ENCODE data around the gene SLC25A21. TPM values are rescaled to one million over a fixed set of nuclear protein-coding genes. Genes with fewer than 3 reads are reported as not detected.

The SLC25A21 gene
- total and polyA plus RNA-seq, 2 donors (not counting 1 experiment from before 2014, with no cell fraction given) = 0.50 to 0.62 TPM

DNA sequence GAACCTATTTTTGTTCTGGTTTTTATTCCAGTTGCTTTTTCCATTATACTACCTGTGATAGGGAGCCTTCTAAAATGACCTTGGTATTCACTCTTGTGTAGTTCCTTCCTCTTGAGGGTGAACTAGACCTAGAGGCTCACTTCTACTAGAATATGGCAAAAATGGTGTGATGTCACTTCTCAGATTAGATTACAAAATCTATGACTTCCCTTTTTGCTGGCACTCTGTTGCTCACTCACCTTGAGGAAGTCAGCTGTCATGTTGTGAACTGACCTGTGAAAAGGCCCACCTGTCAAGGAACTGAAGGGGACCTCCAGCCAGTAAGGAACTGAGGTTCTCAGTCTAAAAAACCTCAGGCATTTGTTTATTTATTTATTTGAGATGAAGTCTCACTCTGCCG lies 31.0 kb upstream of the SLC25A21 start:
- no peak for TF ChIP-seq EZH2 (IDR thresholded peaks at IDR 0.05; ENCODE audit: low read length, missing control alignments)
- TF ChIP-seq, protein P1, sequence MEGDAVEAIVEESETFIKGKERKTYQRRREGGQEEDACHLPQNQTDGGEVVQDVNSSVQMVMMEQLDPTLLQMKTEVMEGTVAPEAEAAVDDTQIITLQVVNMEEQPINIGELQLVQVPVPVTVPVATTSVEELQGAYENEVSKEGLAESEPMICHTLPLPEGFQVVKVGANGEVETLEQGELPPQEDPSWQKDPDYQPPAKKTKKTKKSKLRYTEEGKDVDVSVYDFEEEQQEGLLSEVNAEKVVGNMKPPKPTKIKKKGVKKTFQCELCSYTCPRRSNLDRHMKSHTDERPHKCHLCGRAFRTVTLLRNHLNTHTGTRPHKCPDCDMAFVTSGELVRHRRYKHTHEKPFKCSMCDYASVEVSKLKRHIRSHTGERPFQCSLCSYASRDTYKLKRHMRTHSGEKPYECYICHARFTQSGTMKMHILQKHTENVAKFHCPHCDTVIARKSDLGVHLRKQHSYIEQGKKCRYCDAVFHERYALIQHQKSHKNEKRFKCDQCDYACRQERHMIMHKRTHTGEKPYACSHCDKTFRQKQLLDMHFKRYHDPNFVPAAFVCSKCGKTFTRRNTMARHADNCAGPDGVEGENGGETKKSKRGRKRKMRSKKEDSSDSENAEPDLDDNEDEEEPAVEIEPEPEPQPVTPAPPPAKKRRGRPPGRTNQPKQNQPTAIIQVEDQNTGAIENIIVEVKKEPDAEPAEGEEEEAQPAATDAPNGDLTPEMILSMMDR (conservative IDR thresholded peaks at IDR 0.05 in 1 of 2, IDR thresholded peaks at IDR 0.05 in 1 of 2; ENCODE audit: low read depth in 1 of 2, low read length in 2 of 2) = no peak
- no peak overlapping the region for H3K4me3 ChIP-seq (replicated peaks in 1 of 4; ENCODE audit: control extremely low read depth in 1 of 4, insufficient read depth in 1 of 4, low read depth in 3 of 4, low read length in 4 of 4)
- no peak overlapping the region for H2AFZ ChIP-seq (ENCODE audit: low read length)

DNA sequence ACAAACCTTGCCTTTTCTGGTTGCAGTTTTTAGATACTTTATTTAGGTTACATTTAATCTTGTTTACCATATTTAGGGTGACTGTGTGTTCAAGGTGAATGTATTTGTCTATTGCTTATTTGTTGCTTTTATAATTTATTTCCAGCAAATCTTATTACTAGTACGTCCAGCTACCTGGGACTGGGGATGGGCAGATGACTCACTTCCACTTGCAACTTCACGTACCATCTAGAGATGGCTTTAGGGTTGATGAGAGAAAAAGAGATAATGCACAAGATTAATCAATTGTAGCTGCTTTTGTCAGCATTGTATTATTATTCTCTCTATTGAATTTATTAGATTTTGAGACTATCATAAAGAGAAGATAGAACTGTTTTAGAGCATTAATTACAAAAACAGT lies 30.4 kb upstream of the SLC25A21 start:
- Histone ChIP-seq H4K20me1 (ENCODE audit: control insufficient read depth, extremely low read depth, insufficient read depth, low read length) (no peaks in the 10 kb centered on the region), H3K9me3 (ENCODE audit: control insufficient read depth, insufficient read depth, low read depth, low read length) (no peaks in the 10 kb centered on the region), H3K27ac (ENCODE audit: insufficient read depth, low read length) (no peak overlapping the region), H3K9ac (ENCODE audit: insufficient read depth, low read length) (no peak overlapping the region), H3K27me3 (ENCODE audit: control insufficient read depth, insufficient read depth, low read length) (no peaks in the 10 kb centered on the region), H2AFZ (ENCODE audit: low read length) (no peak overlapping the region), H3K36me3 (ENCODE audit: control insufficient read depth, insufficient read depth, low read length) (no peaks in the 10 kb centered on the region), H3K4me3 (replicated peaks in 1 of 4; ENCODE audit: control extremely low read depth in 1 of 4, insufficient read depth in 1 of 4, low read depth in 3 of 4, low read length in 4 of 4) (no peak overlapping the region), H3K79me2 (ENCODE audit: control insufficient read depth, insufficient read depth, low read length) (no peaks in the 10 kb centered on the region), H3K4me2 (ENCODE audit: extremely low read depth, insufficient read depth, low read length) (no peak overlapping the region), H3K4me1 (ENCODE audit: control insufficient read depth, extremely low read depth, insufficient read depth, low read length) (no peaks in the 10 kb centered on the region)
- TF ChIP-seq EZH2 (IDR thresholded peaks at IDR 0.05; ENCODE audit: low read length, missing control alignments) = no peak
- TF ChIP-seq, protein P1 (conservative IDR thresholded peaks at IDR 0.05 in 1 of 2, IDR thresholded peaks at IDR 0.05 in 1 of 2; ENCODE audit: low read depth in 1 of 2, low read length in 2 of 2) = no peak
- no peak for DNase-seq (ENCODE audit: low read depth in 2 of 2)

More for the DNA sequence above, 31.0 kb upstream of the SLC25A21 start:
- Histone ChIP-seq H3K9ac (ENCODE audit: insufficient read depth, low read length) (no peak overlapping the region), H3K27ac (ENCODE audit: insufficient read depth, low read length) (no peak overlapping the region), H3K9me3 (ENCODE audit: control insufficient read depth, insufficient read depth, low read depth, low read length) (no peaks in the 10 kb centered on the region), H3K36me3 (ENCODE audit: control insufficient read depth, insufficient read depth, low read length) (no peaks in the 10 kb centered on the region), H3K4me2 (ENCODE audit: extremely low read depth, insufficient read depth, low read length) (no peak overlapping the region), H3K27me3 (ENCODE audit: control insufficient read depth, insufficient read depth, low read length) (no peaks in the 10 kb centered on the region), H3K4me1 (ENCODE audit: control insufficient read depth, extremely low read depth, insufficient read depth, low read length) (no peaks in the 10 kb centered on the region), H4K20me1 (ENCODE audit: control insufficient read depth, extremely low read depth, insufficient read depth, low read length) (no peaks in the 10 kb centered on the region), H3K79me2 (ENCODE audit: control insufficient read depth, insufficient read depth, low read length) (no peaks in the 10 kb centered on the region)
- DNase-seq (ENCODE audit: low read depth in 2 of 2) = no peak

DNA sequence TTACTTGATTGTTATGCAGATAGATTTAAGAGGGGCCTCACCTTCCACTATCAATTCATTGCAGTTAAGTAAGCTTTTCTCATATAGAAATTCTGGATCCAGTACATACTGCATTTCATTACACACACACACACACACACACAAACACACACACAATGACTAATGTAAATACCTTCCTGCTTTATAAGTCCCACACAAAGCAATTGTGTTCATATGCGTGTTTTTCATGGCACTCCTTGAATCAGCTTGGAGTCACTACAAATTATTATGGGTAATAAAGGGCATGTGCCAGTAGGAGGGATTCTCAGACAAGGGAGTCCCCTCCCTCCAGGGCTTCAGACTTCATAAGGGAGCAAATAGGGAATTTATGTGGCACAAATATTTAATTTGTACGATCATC lies 29.9 kb upstream of the SLC25A21 start:
- peak; percentile 8 to 45 for DNase-seq (ENCODE audit: low read depth in 2 of 2)
- no peaks in the 10 kb centered on the region for H3K79me2 ChIP-seq (ENCODE audit: control insufficient read depth, insufficient read depth, low read length)
- H4K20me1 ChIP-seq (ENCODE audit: control insufficient read depth, extremely low read depth, insufficient read depth, low read length) = no peaks in the 10 kb centered on the region
- no peak overlapping the region for H3K9ac ChIP-seq (ENCODE audit: insufficient read depth, low read length)
- no peak overlapping the region for H3K4me3 ChIP-seq (replicated peaks in 1 of 4; ENCODE audit: control extremely low read depth in 1 of 4, insufficient read depth in 1 of 4, low read depth in 3 of 4, low read length in 4 of 4)
- H3K27me3 ChIP-seq (ENCODE audit: control insufficient read depth, insufficient read depth, low read length) = no peaks in the 10 kb centered on the region
- no peaks in the 10 kb centered on the region for H3K4me1 ChIP-seq (ENCODE audit: control insufficient read depth, extremely low read depth, insufficient read depth, low read length)
- H3K27ac ChIP-seq (ENCODE audit: insufficient read depth, low read length) = no peak overlapping the region
- H3K9me3 ChIP-seq (ENCODE audit: control insufficient read depth, insufficient read depth, low read depth, low read length) = no peaks in the 10 kb centered on the region
- H2AFZ ChIP-seq (ENCODE audit: low read length) = no peak overlapping the region
- H3K36me3 ChIP-seq (ENCODE audit: control insufficient read depth, insufficient read depth, low read length) = no peaks in the 10 kb centered on the region
- no peak overlapping the region for H3K4me2 ChIP-seq (ENCODE audit: extremely low read depth, insufficient read depth, low read length)
- TF ChIP-seq EZH2 (IDR thresholded peaks at IDR 0.05; ENCODE audit: low read length, missing control alignments) = no peak
- TF ChIP-seq, protein P1 (conservative IDR thresholded peaks at IDR 0.05 in 1 of 2, IDR thresholded peaks at IDR 0.05 in 1 of 2; ENCODE audit: low read depth in 1 of 2, low read length in 2 of 2) = no peak
